Fibroblast of lung (primary cell): ENCODE data around the gene C3orf49.

ENCODE experiments used
- EZH2 ChIP-seq: IDR thresholded peaks from 2 replicates; pipeline ENCODE4 v1.5.1; 2012; ENCODE audit warnings: low read length, control low read depth, mild to moderate bottlenecking; ENCODE audit errors: missing control alignments
- TF ChIP-seq, protein P1 (sequence below), 2 donors: IDR thresholded peaks in 1 of 2; conservative IDR thresholded peaks in 1 of 2; 1 replicate in 1 of 2; 2 replicates in 1 of 2; pipeline ENCODE4 v1.5.1; 2011 to 2012; ENCODE audit warnings: low read length in 2 of 2, control low read depth in 1 of 2, inconsistent platforms in 1 of 2, low read depth in 1 of 2, mild to moderate bottlenecking in 1 of 2

DNA sequence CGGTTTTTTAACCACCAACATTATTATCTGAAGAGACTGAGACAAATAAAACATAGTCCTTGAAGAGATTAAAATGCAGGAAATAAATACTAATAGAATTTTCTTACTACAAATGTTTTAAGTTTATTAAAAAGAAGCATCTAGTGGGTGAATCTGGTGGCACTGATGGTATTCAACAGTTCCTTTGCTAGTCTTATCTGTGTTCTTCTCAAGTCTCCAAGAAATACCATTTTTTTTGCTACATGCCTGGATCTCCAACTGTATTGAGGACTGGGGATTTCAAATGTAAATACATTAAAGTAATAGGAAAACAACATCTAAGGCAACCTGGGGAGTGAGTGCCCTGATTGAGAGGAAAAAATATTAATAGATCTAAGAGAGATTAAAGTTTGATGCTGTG lies 22.6 kb downstream of the C3orf49 start:
- TF ChIP-seq, protein P1, sequence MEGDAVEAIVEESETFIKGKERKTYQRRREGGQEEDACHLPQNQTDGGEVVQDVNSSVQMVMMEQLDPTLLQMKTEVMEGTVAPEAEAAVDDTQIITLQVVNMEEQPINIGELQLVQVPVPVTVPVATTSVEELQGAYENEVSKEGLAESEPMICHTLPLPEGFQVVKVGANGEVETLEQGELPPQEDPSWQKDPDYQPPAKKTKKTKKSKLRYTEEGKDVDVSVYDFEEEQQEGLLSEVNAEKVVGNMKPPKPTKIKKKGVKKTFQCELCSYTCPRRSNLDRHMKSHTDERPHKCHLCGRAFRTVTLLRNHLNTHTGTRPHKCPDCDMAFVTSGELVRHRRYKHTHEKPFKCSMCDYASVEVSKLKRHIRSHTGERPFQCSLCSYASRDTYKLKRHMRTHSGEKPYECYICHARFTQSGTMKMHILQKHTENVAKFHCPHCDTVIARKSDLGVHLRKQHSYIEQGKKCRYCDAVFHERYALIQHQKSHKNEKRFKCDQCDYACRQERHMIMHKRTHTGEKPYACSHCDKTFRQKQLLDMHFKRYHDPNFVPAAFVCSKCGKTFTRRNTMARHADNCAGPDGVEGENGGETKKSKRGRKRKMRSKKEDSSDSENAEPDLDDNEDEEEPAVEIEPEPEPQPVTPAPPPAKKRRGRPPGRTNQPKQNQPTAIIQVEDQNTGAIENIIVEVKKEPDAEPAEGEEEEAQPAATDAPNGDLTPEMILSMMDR (conservative IDR thresholded peaks at IDR 0.05 in 1 of 2, IDR thresholded peaks at IDR 0.05 in 1 of 2; ENCODE audit: low read depth in 1 of 2, low read length in 2 of 2), result no peak
- no peak for TF ChIP-seq EZH2
